GM21390 (cell line): ENCODE data around the gene SURF2.
A peak's percentile ranks its signal among the peaks of the same experiment; 100 is the strongest.
"Not testable (repeated sequence)": the region's sequence is repeated elsewhere in the genome, so short reads cannot be mapped to it uniquely, and the experiment has no call there.

ENCODE experiments used
- ATAC-seq: cut with Tn5 transposase; IDR thresholded peaks from one replicate; pipeline ENCODE4 v1.9.1; 2021; ENCODE audit not compliant: unreplicated experiment

Gene SURF2

GRCh38 chr9:133375724-133376654 lies 19.6 kb downstream of the SURF2 start, which contains the start of the genes STKLD1 and SURF4:
STKLD1 (plus strand) TSS chr9:133376366; CDS start chr9:133376474, 108 bp downstream.
SURF4 (minus strand) TSS chr9:133376060; CDS start chr9:133375969, 91 bp downstream.
- ATAC-seq, result peak; percentile 79

GRCh38 chr9:133377280-133377679 lies 20.9 kb downstream of the SURF2 start:
- ATAC-seq, result not testable (repeated sequence)

GRCh38 chr9:133377721-133378216 lies 21.4 kb downstream of the SURF2 start:
- no peak for ATAC-seq

GRCh38 chr9:133378408-133378962 lies 22.1 kb downstream of the SURF2 start:
- ATAC-seq, result no peak

- ATAC-seq, result no peak
Measured at GRCh38 chr9:133379153-133380086, 23.1 kb downstream of the SURF2 start.

- ATAC-seq, result no peak
Measured at GRCh38 chr9:133380734-133381133, 24.4 kb downstream of the SURF2 start.

- ATAC-seq, result no peak
Measured at GRCh38 chr9:133382507-133383141, 26.3 kb downstream of the SURF2 start.

- no peak for ATAC-seq
Measured at GRCh38 chr9:133383438-133383837, 27.1 kb downstream of the SURF2 start.

GRCh38 chr9:133384736-133385321 lies 28.5 kb downstream of the SURF2 start:
- no peak for ATAC-seq

GRCh38 chr9:133385452-133385851 lies 29.1 kb downstream of the SURF2 start:
- ATAC-seq, result no peak

- ATAC-seq, result no peak
Measured at GRCh38 chr9:133386338-133386737, 30.0 kb downstream of the SURF2 start.

GRCh38 chr9:133387680-133388079 lies 31.3 kb downstream of the SURF2 start:
- ATAC-seq, result no peak

- ATAC-seq, result no peak
Measured at GRCh38 chr9:133389025-133389557, 32.7 kb downstream of the SURF2 start.

GRCh38 chr9:133389562-133389961 lies 33.2 kb downstream of the SURF2 start:
- ATAC-seq, result no peak

- no peak for ATAC-seq
Measured at GRCh38 chr9:133390713-133391112, 34.4 kb downstream of the SURF2 start.

- not testable (repeated sequence) for ATAC-seq
Measured at GRCh38 chr9:133391449-133391848, 35.1 kb downstream of the SURF2 start.

GRCh38 chr9:133392308-133392707 lies 36.0 kb downstream of the SURF2 start:
- ATAC-seq, result not testable (repeated sequence)

GRCh38 chr9:133393399-133393798 lies 37.0 kb downstream of the SURF2 start:
- ATAC-seq, result no peak

GRCh38 chr9:133394687-133395271 lies 38.4 kb downstream of the SURF2 start:
- no peak for ATAC-seq
